Inflammatory macrophage treated with lipopolysaccharide for 4 hours (primary cell): ENCODE results near the gene GNG12.

Source experiments
- DNase-seq: peaks from one replicate; pipeline ENCODE4 v3.0.0-alpha.2; 2020

GNG12 gene

DNA sequence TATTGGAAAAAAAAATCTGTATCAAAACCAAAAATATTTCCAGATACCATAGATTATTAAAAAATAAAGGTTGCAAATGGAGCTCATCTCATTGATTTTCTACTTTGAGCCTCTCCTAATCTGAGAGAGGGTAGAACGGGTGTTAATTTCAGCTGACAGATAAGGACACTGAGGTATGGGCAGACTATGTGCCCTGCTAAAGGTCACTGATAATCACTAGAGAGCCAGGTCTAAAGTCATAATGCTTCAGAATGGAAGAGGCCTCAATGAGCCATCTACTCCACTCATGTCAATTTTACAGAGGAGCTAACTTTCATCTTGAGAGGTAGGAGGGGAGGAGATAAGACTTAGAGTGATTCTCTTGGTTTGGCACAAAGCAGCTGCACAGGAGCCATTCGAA is 21.0 kb downstream of the GNG12 start:
- no peak for DNase-seq

GRCh38 chr1:67811781-67812180 is 21.5 kb downstream of the GNG12 start:
- DNase-seq: no peak

DNA sequence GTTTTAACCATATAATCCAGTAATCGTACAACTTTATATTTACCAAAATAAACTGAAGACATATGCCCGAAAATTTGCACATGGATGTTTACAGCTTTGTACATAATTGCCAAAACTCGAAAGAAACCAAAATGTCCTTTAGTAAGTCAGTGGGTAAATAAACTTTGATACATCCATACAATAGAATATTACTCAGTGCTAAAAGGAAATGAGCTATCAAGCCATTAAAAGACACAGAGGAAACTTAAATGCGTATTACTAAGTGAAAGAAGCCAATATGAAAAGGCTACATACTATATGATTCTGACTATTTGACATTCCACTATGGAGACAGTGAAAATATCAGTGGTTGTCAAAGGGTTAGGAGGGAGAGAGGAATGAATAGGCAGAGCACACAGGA is 23.4 kb downstream of the GNG12 start:
- DNase-seq: no peak

DNA sequence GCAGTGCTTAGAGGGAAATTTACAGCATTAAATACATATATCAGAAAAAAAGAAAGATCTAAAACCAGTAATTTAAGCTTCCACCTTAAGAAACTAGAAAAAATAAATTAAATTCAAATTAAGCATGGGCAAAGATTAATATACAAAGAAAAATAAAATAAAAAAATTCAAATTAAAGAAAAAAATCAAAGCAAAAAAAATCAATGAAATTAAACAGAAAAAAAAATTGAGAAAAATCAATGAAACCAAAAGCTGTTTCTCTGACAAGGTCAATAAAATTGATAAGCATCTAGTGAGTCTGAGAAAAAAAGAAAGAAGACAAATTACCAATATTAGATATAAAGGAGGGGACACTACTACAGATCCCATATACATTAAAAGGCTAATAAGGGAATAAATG is 26.0 kb downstream of the GNG12 start:
- DNase-seq: no peak

DNA sequence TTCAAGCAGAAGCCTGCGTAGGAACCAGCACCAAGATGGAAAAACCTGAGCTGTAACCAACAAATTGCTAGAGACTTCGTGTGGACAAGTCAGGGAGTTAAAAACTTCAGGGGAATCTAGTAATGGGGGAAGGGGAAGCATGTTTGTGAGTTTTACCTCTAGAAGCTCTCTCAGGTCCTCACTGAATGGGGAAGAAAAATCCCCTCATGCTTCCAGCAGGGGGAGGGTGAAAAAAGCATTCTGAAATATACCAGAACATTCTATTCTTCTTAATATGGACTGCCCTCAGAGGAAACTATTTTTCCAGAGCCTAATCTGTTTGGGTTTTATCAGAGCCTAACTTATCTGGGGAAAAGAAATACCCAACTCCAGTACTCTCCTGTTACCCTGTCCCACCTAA is 28.6 kb downstream of the GNG12 start:
- no peak for DNase-seq

DNA sequence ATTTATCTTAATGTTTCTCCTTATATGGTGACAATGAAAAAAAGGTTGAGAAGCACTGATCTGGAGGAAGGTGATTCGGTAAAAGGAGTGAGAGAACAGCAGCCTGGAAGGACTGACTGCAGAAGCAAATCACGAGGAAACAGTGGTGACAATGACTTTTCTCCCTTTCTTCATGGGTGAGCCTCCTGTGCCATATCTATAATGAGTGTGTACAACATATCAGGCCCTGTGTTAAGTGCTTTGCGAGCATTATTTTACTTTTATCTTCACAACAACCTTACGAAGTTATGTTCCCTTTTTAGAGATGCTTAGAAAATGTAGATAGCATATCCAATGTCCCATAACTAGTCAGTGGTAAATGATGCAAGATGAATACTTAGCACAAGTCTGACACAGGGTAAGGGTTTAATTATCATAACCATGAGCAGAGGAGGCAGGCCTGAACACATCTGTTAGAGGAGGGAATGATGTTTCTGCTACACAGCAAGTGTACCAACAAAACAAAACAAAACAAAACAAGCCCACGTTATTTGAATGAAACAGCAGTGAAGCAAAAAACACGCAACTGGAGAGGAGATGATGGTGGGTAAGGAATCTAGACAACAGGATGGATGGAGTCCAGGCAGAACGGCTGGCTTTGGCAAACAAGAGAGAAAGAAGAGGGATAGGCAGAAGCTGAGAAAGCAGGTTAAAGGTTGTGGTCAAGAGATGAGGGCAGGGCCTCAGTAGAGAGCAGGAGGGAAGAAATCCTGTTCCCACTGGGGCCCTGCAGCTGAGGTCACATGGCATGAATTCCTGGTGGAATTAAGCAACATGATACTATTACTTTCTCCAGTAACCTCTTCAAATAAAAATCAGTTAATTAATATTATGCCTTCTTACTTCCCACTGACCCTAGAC is 29.6 kb downstream of the GNG12 start:
- no peak for DNase-seq

DNA sequence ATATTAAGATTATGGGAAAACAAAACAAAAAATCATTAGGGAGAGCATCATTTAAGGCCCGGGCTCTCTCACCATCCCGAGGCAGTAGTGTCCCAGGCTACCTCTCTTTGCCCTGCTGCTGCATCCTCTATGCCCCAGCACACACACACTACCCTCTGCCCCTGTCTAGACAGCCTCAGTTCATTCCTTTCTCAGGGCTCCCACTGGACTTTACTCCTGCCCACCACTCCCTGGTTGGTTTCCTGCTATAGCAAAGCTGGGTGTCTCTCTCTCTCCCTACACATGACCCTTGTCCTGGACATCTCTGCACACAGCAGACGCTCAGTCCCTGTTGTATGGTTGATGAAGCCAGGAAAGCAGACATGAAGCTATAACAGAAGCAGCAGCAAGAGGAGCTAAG is 30.7 kb downstream of the GNG12 start:
- DNase-seq: no peak

DNA sequence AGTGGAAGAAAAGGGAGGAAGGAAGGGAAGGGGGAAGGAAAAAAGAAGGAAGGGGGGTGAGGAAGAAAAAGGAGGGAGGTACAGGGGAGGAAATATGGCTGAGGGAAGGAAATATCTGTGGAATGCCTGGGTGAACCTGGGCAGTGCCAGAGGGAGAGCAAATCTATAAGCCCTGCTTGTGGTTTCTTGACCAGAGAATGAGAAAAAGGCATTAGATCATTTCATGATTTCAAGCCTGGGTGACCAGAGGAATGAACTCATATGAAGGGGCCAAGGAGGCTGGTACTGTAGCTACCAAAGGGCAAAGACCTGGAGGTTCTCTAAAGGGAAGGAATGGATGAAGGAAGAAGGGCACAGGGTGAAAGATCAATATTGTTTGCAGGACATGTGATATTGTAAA is 31.4 kb downstream of the GNG12 start:
- no peak for DNase-seq

DNA sequence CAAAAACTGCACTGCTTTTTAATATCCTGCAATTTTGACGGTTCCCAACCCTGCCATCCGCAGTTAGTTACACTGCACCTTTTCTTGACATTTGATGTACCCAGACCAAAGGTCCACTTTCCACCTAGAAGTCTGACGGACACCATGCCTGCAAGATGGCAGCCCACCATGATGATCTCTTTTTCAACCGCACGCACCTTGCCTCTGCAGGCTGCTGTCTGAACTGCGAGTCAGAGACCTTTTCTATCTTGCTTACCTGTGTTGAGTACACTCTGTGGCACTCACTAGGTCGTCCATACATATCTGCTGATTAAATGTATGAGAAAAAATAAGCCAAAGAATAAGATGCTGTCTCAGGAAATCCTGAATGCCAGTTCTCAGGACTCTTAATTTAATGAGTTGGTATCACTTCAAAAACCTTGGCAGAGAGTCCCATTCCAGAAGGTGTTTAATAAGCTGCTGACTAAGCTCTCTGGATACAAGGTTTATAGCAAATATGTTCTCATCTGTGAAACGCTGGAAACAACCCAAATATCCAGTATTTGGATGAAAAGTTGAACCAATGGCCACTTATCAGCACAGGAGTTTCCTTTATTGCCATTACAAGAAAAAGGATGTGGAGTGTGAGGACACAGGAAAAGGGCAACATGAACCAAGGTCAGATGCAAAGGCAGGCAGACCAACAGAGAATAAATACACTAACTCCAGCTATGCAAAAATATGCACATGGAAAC is 37.9 kb downstream of the GNG12 start:
- no peak for DNase-seq

- DNase-seq: no peak
Observed at GRCh38 chr1:67793562-67793961, 39.7 kb downstream of the GNG12 start.

GRCh38 chr1:67792741-67793458 is 40.4 kb downstream of the GNG12 start:
- DNase-seq: no peak

DNA sequence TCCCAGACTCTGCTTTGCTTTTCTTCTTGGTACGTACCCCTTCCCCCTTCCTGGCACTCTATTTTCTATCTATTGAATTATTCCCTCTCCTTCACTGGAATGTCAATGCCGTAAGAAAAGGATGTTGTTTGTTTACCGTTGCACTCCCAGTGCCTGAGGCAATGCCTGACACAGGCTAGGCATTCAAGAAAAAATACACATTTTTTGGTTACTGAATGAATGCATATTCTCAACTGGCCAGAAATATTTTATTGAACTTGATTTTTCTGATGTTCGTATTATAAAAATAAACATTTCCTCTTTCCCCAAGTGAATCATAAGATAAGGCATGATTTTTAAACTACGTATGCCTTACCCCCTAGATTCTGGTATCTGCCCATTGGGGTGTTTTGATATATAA is 41.2 kb downstream of the GNG12 start:
- DNase-seq: no peak

GRCh38 chr1:67791686-67792085 is 41.6 kb downstream of the GNG12 start:
- DNase-seq: no peak

GRCh38 chr1:67791261-67791660 is 42.0 kb downstream of the GNG12 start:
- no peak for DNase-seq

DNA sequence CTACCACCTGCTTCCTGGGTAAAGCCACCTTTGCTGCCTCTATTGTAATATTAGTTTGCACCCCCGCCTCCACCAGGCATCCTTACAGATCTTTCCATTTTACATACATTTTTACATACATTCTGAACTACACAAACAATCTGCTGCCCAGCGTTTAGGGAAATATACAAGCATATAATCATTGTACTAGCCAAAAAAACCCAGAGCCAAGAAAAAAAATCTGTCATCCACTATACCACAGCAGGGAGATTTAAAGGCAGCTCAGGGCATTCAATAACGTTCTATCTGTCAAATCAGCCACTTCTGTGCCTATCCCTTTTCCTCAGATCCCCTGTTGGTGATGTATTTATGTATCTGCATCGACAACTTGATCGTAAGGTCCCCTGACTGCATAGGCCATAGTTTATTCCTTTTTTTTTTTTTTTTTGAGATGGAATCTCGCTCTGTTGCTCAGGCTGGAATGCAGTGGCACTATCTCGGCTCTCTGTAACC is 43.0 kb downstream of the GNG12 start:
- no peak for DNase-seq

DNA sequence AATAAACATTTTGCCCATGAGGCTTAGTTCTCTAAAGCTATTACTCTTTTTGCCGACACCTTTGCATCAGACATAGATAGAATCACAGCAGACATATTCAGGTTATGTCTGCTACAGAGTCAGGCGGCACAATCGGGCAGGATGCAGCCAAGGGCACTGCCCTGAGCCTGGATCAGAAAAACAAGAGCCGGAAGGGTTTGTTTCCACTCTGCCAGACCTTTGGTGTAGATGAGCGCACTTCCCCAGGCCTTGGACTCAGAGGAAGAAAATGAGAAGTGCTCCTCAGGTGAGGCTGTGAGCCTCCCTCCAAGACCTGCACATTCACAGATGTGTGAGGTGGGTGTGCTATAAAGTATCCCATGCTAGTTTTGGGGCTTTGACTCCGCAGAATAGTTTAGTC is 43.7 kb downstream of the GNG12 start:
- no peak for DNase-seq

- DNase-seq: no peak
Observed at GRCh38 chr1:67788904-67789303, 44.4 kb downstream of the GNG12 start.

- DNase-seq: no peak
Observed at GRCh38 chr1:67788238-67788790, 45.0 kb downstream of the GNG12 start.

DNA sequence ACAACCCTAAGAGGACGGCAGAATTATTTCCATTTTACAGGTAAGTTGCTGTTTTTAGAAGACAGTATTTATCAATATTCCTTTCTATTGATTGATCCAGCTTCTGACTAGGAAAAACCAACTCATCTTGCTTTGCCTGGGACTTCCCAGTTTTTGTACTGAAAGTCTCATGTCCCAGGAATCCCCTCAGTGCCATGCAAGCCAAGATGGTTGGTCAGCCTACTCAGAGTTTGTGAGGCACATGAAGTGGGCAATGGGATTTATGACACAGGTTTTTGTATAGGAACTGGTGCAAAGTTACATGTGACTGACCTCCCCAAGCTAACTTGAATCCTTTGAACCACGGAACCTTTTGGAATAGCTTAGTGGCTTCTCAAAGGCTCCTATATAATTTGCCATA is 45.5 kb downstream of the GNG12 start:
- DNase-seq: no peak

- no peak for DNase-seq
Observed at GRCh38 chr1:67785847-67786753, 47.2 kb downstream of the GNG12 start.

DNA sequence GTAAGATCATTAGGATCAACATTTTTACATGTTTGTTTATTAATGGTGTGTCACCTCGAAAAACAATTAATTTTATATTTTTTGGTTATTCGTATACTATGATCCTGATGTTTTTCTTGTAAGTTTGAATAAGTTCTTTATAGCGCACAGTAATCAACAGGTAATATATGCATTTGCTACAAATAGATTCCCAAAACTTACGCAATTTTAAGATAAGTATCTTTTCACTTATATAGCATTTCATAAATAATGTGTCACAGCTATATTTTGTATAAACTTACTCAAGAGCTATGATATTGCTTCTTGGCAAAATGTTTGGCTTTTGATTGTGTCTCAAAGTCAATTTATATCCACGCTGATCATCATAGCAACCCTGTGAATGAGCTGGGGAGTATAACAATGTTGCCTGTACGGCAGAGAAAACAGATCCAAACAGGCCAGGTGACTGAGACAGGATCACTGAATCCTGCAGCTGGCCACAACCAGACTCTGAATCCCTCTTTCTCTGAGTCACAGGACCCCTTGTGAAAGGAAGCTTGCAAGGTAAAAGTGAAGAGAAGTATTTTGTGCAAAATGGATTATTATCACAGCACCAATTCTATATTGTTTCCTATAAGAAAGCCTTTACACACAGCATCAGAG is 48.6 kb downstream of the GNG12 start:
- no peak for DNase-seq

DNA sequence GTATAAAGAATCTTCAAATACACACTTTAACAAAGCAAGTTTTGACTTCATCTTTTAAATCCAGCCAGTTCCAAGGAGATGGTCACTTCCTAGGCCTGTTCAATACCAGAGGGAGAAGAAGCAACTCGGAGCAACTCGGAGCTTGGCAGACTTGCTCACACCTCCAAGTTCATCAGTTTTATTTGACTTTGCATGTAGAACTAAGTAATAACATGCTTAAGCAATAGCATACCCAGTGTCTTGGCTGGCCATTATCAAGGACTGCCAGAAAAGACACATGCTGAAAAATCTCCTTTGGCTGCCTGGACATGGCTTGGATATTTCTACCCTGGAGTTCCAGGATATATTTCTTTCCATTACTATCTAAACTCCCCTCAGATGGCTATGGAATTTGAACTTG is 52.6 kb downstream of the GNG12 start:
- no peak for DNase-seq
